ENCODE results near the gene DISC1.
A peak's percentile ranks its signal among the peaks of the same experiment; 100 is the strongest.
"Not testable (repeated sequence)": the region's sequence is repeated elsewhere in the genome, so short reads cannot be mapped to it uniquely, and the experiment has no call there.

Gene DISC1

DNA sequence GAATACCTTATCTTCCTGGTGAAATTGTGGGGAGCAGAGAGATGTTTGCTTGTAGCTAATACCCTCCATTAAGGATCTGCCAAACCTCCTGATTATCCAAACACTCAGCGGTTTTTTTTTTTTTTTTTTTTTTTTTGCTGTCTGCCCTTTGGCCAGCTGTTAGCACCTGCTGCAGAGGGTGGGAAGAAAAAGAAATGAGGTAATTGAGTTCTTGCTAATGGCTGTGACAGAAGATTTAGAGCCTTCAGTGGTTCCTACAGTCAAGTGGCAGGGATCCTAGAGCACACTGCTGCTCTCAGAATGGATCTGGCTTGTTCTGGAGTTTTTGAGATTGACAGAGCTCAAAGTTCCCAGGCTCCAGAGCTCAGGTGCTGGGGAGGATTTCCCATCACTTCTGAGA is 342.5 kb downstream of the DISC1 start:
- no peak for DNase-seq

DNA sequence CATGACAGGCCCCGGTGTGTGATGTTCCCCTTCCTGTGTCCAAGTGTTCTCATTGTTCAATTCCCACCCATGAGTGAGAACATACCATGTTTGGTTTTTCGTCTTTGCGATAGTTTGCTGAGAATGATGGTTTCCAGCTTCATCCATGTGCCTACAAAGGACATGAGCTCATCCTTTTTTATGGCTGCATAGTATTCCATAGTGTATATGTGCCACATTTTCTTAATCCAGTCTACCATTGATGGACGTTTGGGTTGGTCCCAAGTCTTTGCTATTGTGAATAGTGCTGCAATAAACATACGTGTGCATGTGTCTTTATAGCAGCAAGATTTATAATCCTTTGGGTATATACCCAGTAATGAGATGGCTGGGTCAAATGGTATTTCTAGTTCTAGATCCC is 343.2 kb downstream of the DISC1 start:
- DNase-seq: not testable (repeated sequence)

DNA sequence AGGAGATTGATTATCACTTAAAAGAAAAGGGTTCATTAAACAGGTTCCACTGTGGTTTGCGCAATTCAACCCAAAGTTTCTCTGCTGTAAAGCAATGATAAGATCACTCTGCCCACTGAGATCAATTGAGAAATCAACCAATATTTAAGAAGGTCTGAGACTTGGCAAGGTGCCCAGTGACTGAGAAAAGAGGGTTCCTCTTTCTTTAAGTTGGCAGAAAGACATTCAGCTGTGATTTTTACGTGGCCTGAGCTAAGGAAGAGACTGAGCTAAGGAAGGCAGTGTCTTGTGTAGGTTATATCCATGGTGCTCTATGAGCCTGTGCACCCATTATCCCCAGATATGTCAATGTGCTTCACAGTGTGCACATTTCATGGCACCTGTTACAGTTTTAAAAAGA is 344.1 kb downstream of the DISC1 start:
- DNase-seq: no peak

DNA sequence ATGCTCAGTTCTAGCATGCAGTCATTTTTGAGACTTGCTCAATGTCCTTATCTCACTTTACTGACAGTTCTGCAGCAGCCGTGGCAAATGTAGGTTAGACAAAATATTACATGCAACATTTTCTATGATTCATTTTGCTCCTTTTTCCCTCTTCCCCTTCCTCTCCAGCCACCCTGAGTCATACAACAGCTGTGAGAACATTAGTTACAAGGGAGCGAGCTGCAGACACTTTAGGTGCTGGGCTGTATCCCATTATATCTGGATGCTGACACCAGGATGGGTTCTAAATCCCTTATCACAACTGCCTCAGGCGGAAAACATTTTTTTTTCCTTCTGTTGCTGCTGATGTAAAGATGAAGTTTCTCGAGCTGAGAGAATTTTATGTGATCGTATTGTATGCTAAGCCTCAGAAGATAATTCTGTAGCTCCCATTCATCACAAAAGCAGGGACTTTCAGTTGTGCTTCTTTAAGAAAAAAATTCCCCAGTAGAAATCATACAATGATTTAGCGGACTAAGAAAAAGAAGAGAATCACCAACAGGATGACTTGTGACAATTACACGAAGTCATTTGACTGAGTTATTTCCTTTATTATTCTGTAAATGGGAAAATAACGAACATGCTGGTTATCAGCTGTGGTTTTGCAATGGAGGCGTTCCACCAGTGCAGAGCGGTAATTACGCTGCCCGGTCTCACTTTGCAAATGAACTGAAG is 345.0 kb downstream of the DISC1 start:
- no peak for DNase-seq

DNA sequence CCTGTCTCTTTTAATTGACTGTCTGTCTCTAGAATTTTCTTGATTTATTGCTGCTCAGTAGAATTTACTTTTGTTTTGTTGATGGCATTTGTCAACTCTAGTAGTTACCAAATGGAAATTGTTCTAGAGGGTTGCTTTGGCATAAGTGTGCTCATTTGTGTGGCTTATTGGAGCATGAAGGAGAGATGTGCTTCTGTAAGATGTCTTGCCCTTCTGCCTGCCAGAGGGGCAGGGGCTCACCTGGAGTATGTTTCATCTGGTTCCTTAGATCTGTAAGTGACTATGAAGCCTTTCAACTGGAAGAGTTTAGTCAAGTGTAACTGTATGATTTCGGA is 345.5 kb downstream of the DISC1 start:
- DNase-seq: no peak

DNA sequence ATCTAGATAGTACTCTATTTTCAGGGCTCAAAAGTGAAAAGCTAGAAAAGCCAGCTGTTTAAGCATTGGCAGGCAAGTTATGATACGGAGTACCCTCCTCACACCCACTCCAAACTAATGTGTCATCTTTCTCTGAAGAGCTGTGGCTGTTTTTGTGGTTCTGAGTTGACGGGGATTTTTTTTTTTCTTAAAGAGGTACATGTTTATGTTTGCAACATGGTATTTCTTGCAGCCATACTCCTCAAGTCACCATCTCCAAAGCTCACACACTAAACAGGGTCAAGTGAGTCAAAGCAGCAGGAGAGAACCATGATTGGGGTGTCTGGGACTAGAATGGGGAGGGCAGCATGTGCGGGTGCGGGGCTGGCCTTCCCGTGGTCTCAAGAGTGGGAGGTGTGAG is 347.2 kb downstream of the DISC1 start:
- peak; percentile 37 to 50 for DNase-seq

DNA sequence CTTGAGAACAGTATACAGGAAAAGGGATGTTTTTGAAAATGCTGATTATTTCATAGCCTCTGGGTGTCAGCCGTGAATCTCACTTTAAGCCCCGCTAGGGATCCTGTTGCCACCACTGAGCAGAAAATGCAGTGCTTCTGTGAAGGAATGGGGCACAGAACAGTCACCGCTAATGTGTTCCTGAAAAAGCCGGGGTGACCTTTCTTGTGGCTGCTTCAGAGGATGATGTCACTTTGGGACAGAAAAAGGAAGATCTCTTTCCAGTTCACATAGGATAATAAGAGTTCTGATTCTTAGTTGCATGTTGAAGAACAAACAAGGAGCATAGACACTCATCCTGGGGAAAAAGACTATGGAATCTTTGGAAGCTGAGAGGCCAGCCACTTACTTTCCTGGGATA is 349.6 kb downstream of the DISC1 start:
- no peak for DNase-seq

DNA sequence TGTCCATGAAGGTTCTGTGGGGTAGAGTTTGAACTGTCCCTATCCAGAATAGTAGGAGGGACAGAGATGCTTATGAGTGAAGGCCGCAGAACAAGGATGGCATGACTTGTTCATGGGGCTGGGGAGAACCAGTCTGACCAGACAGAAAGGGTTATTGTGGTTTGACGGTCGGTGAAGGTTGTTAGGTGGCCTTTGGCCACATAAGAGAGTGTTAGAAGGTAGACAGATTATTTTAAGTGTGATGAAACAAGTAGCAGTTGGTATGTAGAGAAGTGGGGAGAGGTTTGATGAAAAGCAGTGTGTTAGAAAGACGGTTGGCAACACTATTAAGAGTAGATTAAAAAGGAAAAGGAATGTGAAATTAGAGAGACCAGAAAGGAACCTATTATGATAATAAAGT is 355.1 kb downstream of the DISC1 start:
- DNase-seq: no peak

DNA sequence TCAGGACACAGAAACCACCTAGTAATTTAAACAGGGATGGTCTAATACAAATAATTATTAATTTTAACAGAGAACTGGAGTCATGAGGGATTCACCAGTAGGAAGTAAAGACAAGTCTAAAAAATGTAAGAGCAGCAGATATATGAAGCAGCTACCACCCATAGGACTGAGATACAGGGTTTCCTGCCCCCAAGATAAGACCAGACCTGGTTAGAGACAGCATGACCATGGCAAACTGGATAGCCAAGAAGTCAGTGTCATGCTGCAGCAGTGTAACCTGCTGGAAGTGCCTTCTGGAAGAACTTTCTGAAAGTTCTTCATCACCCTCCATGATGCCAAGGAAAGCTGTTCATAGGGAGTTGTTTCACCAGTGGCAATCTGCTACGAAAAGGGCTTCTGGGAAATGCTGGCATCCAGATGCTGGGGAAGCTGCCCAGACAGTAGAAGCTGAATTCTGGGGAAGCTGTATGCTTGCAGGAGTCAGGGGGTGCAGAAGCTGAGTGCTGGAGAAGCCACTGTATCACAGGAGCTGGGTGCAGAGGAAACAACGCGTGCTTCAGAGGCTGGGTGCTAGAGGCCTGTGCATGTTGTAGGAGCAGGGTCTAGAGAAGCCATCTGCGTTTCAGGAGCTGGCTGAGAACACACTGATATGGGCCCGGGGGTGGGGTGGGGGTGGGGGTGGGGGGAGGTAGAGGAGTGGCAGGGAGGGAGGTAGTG is 356.4 kb downstream of the DISC1 start:
- no peak for DNase-seq

DNA sequence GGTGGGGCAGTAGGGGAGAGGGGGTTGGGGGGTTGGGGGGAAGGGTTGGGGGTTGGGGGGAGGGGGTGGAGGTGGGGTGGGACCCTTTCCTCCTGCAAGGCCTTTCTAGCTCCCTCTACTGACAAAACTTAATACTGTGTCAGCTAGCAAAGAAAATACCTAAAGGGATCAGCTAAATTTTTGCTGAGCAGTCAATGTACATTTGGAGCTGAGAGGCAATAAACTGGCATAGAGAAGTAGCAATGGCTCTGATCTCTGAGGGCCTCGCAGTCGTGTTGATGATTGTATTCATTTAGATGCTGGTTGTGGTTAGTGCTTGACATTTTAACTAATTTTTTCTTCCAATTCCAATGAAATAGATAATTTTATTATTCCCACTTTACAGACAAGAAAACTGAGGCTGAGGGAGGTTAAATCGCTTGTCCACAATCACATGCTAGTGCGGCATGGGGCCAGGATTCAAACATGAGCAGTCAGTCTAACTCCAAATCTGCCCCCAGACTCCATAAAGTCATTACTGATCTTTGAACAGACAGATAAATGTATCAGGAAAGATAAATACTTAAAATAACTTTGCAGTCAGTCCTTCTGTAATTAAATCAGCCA is 357.1 kb downstream of the DISC1 start:
- DNase-seq: no peak

DNA sequence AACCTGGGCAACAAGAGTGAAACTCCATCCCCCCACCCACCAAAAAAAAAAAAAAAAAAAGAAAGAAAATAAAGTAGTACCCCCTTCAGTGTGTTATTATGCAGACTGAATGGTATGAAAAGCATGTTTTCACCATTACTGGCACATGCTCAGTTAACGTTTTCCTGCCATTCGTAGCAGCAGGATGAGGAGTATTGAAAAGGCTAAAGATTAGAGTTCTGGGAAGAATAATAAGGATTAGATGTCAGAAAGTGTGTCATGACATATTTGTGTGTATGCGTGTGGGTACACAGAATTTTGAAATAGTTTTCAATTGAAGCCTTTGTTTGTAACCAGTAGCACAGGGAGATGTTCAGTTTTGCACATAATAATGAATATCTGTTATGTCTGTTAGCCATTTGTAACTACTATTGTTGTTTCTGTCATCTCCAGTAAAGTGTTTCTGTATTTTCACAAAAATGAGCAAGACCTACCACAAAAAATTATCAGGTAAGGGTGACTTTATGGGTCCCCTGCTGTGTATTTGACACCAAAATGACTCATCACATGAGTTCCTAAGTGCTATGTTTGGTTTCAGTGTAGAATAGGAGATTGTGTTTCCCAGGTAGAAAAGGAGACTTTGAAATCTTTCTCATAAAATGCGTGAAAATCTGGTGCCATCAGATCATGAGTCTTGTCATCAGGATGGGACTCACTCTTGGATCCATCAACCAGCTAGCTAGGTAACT is 358.9 kb downstream of the DISC1 start:
- no peak for DNase-seq

DNA sequence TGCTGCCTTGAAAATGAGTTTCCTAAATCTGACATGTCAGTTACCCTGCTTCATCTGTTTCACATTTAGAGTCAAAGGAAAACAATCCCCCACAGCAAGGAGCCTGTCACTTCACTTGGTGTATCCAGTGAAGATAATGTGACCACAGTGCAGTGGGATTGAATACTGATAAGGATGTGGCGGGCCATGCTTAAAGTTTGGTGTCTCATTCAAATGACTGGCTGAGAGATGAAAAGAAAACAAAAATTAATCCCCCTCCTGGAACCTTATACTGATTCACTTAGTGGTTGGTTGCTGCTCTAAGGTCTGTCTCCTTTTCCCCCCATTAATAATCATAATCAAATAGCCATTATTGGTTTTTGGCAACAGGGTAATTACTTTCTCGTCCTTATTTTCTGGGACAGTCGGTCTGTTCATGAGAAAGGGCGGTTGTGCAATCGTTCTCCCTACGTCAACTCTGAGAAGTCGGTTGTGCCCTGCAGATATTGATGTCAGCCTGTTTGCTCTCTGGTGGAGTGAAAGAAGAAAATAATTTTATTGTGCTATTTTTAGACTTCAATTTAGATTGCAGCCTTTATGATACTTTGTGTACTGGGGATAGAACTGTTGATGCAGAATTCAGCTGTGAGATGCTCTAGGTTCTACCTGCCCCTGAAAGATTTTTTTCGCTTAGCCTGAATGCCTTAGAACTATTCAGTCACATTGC is 360.2 kb downstream of the DISC1 start:
- DNase-seq: no peak

DNA sequence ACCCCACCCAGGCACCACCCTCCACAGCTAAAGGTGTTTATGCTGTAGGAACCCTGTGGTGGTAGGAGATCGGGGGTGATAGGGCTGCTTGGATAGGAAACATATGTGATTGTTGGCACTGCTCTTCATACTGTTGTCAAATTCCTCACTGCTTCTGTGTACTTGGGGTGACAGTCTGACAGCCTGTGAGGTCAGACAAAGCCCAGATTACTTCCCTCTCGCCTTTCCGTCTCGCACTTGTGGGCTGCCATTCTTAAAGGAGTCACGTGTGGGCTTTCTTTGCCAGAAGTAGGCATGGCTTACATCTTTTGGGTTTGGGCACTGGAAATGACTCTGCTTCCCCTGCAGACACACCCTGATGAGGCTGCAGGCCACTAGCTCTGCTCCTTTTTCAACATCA is 363.8 kb downstream of the DISC1 start:
- no peak for DNase-seq

DNA sequence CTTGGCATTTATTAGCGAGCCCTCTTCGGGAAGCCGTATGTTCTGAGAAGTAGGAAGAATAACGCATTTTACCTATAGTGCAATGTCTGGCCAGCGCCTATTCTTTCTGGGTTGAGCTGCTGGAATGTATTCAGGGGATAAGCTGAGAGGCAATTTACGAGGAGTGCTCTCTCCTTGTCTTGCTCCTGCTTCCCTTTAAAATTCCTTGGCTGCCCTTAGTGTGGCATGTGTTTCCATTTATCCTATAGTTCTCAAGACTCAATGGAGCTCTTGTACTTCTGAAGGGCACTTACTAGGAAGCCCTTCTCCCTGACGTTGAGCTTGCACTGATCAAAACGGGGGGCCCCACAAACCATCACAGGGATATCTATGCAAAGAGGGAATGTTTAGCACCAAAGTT is 364.6 kb downstream of the DISC1 start:
- no peak for DNase-seq

DNA sequence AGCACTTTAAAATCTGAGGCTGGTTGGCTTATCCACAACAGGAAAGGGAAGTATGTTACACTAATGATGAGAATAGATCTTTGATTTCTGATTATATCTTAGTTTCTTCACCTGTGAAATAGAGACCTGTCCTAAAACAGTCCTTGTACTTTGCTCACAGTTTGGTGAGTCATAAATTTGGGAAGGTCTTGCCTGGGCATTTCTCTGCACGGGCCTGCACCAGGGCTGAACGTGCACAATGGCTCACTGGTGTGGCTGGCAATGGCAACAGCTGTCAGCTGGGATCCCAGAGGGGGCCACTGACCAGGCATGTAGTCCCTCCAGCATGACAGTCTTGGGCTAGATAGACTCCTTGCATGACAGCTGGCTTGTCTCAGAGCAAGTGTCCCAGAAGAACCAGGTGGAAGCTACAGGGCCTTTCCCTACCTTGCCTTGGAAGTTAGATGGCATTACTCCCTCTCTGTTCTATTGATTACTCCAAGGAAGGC is 367.4 kb downstream of the DISC1 start:
- DNase-seq: no peak

DNA sequence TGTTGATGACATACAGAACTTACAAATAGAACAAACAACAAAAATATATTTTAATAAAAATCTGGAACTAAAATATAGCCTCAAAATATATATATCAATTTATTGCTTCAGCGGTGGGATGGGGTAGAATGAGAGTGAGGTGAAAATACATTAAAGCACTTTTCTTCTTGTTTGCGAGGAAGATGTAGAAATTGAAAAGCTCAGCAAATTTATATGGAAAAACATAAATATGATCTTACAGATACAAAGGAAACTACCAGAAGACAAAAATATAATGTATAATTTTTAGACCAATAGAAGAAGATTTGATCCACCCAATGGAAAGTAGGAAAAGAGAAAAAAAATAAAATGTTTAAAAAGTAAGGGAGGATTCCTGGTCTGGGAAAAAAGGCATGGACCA is 372.2 kb downstream of the DISC1 start:
- DNase-seq: no peak

DNA sequence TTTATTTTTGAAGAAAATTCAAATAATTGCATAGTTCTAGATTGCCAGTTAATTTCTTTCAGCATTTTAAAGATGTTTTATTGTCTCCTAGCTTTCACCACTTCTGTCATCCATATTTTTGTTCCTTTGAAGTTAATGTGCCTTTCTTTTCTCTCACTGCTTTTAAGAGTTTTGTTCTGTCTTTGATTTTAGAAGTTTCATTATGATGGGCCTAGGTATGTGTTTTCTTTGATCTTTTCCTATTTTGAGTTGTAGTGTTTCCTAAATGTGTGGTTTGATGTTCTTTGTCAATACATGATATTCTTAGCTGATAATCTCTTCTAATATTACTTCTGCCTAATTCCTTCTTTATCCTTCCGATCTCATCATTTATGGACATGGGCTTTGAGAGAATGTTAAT is 378.7 kb downstream of the DISC1 start:
- no peak for DNase-seq

DNA sequence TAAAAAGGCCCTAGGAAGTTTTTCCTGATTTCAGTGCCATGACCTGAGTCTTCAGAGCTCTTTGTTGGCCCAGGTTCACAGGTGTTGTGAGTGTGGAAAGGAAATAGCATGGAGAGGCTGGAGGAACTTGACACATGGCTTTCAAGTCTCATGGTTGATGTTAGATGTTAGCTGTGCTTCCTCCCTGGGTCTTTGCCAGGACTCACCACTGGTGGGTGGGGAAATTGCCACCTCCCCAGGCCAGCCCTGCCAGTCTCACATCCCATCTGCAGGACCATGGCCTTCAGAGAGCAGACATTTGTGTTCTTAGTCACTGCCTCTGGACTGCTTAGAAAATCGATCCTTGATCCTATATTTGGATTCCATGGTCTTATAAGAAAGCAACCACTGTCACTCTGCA is 383.2 kb downstream of the DISC1 start:
- no peak for DNase-seq

DNA sequence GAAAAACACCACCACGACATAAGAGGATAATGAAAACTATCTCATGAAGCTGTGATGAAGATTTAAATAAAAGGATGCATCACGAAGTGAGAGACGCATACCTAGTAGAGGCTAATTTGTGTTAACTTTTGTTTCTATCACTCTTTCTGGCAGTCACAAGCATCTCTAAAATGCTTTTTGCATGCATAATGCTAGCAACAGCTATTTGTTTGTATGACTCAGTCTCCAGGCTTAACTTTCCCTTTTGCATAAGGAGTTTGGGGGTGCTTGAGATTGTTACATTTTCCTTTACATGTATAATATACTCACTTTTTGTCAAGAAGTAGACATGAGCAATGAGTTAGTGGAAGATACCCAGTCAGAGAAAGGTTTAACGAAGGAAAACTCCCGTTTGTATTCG is 385.4 kb downstream of the DISC1 start:
- no peak for DNase-seq

DNA sequence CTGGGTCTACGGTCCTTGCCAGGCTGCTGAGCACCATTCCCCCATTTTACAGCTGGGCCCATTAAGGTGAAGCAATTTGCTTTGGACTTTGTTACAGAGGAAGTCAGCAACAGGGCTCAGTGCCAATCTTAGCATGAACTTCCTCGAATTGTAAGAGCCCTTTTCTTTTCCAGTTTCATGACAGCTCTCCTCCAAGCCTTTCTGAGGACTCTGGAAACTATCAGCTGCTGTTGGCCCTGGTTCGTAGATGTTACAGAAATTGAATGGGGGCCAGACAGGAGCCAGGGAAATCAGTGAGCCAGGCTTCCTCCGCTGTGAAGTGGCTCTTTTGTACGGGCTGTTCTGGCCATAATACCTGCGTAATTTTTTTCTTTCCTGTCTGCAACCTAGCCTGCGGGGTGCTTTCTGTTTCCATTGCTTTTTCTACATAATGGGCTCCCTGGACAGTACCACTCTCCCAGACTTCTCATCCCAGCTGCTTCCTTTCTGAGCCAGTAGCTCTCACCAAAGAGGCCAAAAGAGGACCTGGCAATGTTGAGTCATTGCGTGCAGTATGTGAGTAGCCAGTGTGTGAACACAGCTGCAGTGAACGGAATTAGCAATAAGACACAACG is 386.3 kb downstream of the DISC1 start:
- no peak for DNase-seq

DNA sequence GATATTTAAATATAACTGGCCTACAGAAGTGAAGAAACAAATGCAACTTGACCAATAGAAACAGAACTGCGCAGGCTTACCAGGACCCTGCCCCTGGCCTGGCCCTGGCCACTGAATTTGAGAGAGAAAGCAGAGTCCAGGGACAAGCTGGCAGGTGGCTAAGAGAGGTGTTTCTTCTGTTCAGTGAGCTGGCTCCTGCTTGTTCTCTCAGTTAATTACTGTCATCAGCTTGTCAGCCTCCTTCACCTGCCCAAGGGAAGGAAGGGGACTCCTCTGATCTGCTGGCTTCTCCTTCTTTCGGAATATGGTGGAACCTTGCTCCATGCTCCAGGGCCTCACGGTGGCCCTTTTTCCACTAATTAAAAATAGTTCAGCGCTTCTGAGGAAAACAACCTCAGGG is 388.4 kb downstream of the DISC1 start:
- no peak for DNase-seq

DNA sequence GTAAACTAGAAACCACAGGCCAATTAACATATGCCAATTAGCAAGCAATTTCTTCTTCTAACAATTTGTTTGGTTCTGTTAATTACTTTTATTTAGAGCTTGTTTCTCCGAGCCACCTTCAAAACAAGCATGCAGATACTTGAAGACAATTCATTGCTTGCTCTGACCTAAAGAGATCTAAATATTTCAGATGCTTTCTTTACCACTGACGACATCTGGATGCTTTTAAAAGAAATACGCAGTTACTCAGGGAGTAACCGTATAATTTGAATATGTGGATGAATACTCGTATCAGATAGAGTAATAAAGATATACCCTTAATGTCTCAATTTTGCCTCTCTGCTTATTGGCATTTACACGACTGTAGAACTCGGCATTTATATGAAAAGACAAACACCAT is 390.0 kb downstream of the DISC1 start:
- DNase-seq: no peak

DNA sequence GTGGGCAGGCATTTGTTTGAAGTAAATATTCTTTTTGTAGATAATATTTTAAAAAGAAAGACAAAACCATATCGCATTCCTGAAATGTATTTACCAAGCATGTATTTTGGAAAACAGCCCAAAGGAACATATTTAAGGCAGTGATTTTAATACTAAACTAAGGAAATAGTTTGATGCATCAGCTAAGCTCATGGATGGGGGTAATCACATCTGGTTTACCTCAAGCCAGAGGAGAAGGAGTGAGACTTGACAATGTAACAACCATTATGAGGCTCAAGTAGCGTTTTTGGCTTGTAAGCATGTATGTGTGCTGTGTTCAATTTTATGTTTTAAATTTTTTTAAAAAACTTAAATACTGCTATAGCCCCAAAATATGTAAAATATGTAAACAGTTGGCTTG is 390.5 kb downstream of the DISC1 start:
- DNase-seq: no peak

All from activated T-cell treated with anti-CD3 and anti-CD28 coated beads, Interleukin-2, amount 50 U/mL, for 48 hours (primary cell).